Measurements from ENCODE around the gene TREM1. TPM values are rescaled to one million over a fixed set of nuclear protein-coding genes. Genes with fewer than 3 reads are reported as not detected.

Gene TREM1
- total RNA-seq, 1 donor from 2014 or later = not detected

Other genes with a start within 250 kb of the TREM1 start
- 0.93 and 0.99 TPM in 2 replicates for gene UNC5CL, start 247.5 kb downstream of the TREM1 start, total RNA-seq
- not detected in 2 replicates for gene TSPO2, start 244.2 kb downstream of the TREM1 start, total RNA-seq
- not detected in 2 replicates for gene APOBEC2, start 233.5 kb downstream of the TREM1 start, total RNA-seq
- 26.8 and 30.4 TPM in 2 replicates for gene OARD1, start 214.3 kb downstream of the TREM1 start, total RNA-seq
- gene NFYA, start 213.7 kb downstream of the TREM1 start, total RNA-seq = 29.6 and 30.1 TPM in 2 replicates
- gene TREML1, start 132.3 kb downstream of the TREM1 start, total RNA-seq = not detected in 2 replicates
- gene TREM2, start 123.6 kb downstream of the TREM1 start, total RNA-seq = not detected in 2 replicates
- 4.5 and 4.9 TPM in 2 replicates for gene TREML2, start 85.5 kb downstream of the TREM1 start, total RNA-seq
- gene TREML4, start 58.3 kb downstream of the TREM1 start, total RNA-seq = not detected in 2 replicates
- not detected in 2 replicates for gene NCR2, start 48.9 kb upstream of the TREM1 start, total RNA-seq

All from activated T-helper 1 cell treated with anti-CD3 and anti-CD28 coated beads, Interleukin-12 subunit alpha, Interleukin-12 subunit beta, Interleukin-2, Interleukin-4 antibody, amounts not matched to agents 30 ng/mL and 10 ng/mL and 1 ng/mL, durations not matched to agents 14 hours and 24 hours and 36 hours (primary cell).